HepG2 (cell line): Measurements from ENCODE around the gene CXCL6. TPM values are rescaled to one million over a fixed set of nuclear protein-coding genes. Genes with fewer than 3 reads are reported as not detected.

Experiments used
- ATAC-seq: fragments of 200-7000 bp; cut with Tn5 transposase; 3 replicates; pipeline ENCODE4 v1.9.1; 2020; ENCODE audit warnings: mild to moderate bottlenecking, moderate library complexity
- BruUV-seq: library from RNA; stranded (reverse); fragments of 400-500 nt; replicated peaks from 2 replicates; lab custom pipeline; 2021; lab: Mats Ljungman, UMichigan
- CTCF ChIA-PET: fragments of 300-600 bp; formaldehyde crosslinking; extraction: SDS; loops from one replicate; lab custom pipeline; 2021; ENCODE audit warnings: low total read pairs, inconsistent platforms, low intra/inter-chr PET ratio; lab: Yijun Ruan, JAX
- POLR2A ChIA-PET: fragments of 350-600 bp; sonication (Branson Sonifier 250); formaldehyde crosslinking; loops from one replicate; lab custom pipeline; 2020; ENCODE audit warnings: antibody characterized with exemption, inconsistent platforms; lab: Yijun Ruan, JAX
- DNase-seq: peaks from one replicate; pipeline ENCODE4 v3.0.0-alpha.2; 2015; ENCODE audit warnings: low spot score
- FAIRE-seq: peaks from 3 replicates; lab custom pipeline; 2011; peaks lifted over from hg19 to GRCh38; lab: Jason Lieb, UNC
- H2AFZ ChIP-seq: one replicate; pipeline ENCODE4 v1.6.1; 2011; ENCODE audit warnings: low read length, inconsistent platforms
- H3K27ac ChIP-seq: fragments of 300-600 bp; 3 replicates; pipeline ENCODE4 v1.8.0; 2011; ENCODE audit warnings: mixed run types, mild to moderate bottlenecking, mixed read lengths, low read length, inconsistent platforms; ENCODE audit not compliant: insufficient read depth; ENCODE audit errors: extremely low read length
- H3K27me3 ChIP-seq, 2 experiments: fragments of 200-600 bp in 1 of 2; 2 replicates in 1 of 2; 3 replicates in 1 of 2; pipeline versions ENCODE4 v1.6.0 to v1.8.0; 2011; ENCODE audit warnings: low read length in 2 of 2, mild to moderate bottlenecking in 2 of 2, moderate library complexity in 2 of 2, inconsistent platforms in 1 of 2; ENCODE audit not compliant: insufficient read depth in 2 of 2, control insufficient read depth in 1 of 2
- H3K36me3 ChIP-seq, 2 experiments: fragments of 200-600 bp in 1 of 2; replicated peaks in 1 of 2; 2 replicates in 1 of 2; 3 replicates in 1 of 2; pipeline versions ENCODE4 v1.5.1 to v1.8.0; 2011; ENCODE audit warnings: low read length in 2 of 2, inconsistent platforms in 1 of 2; ENCODE audit not compliant: insufficient read depth in 2 of 2, control insufficient read depth in 1 of 2
- H3K4me1 ChIP-seq: 2 replicates; pipeline ENCODE4 v1.5.1; 2012; ENCODE audit warnings: low read length, inconsistent platforms; ENCODE audit not compliant: insufficient read depth
- H3K4me2 ChIP-seq: 2 replicates; pipeline ENCODE4 v1.6.0; 2011; ENCODE audit warnings: low read depth, low read length, inconsistent platforms
- H3K4me3 ChIP-seq, 3 experiments: fragments of 200-600 bp in 1 of 3; sonication (generic), shearing (Covaris generic) in 1 of 3; replicated peaks in 1 of 3; 2 replicates each; pipeline ENCODE4 v1.5.1; 2011 to 2016; ENCODE audit warnings: low read length in 3 of 3, inconsistent platforms in 2 of 3, low read depth in 2 of 3, mild to moderate bottlenecking in 2 of 3, control low read depth in 1 of 3, mixed read lengths in 1 of 3; ENCODE audit not compliant: insufficient read depth in 1 of 3
- H3K79me2 ChIP-seq: one replicate; pipeline ENCODE4 v1.6.1; 2011; ENCODE audit warnings: low read length, inconsistent platforms; ENCODE audit not compliant: insufficient read depth
- H3K9ac ChIP-seq: 2 replicates; pipeline ENCODE4 v1.6.0; 2011; ENCODE audit warnings: mild to moderate bottlenecking, low read depth, low read length, inconsistent platforms; ENCODE audit not compliant: insufficient read depth
- H3K9me3 ChIP-seq: 2 replicates; pipeline ENCODE4 v1.5.1; 2012; ENCODE audit warnings: mild to moderate bottlenecking, low read length
- H4K20me1 ChIP-seq: 2 replicates; pipeline ENCODE4 v1.6.0; 2011; ENCODE audit warnings: inconsistent platforms, mild to moderate bottlenecking, low read length, moderate library complexity; ENCODE audit not compliant: insufficient read depth
- CREB1 ChIP-seq, 2 experiments: fragments of 450-650 bp in 1 of 2; IDR thresholded peaks; 2 replicates each; pipeline ENCODE4 v1.6.1; 2016 to 2017; ENCODE audit warnings: control low read depth in 1 of 2, mild to moderate bottlenecking in 1 of 2, missing compliant biosample characterization in 1 of 2, missing genetic modification characterization in 1 of 2
- HIVEP1 ChIP-seq: sonication (generic); formaldehyde crosslinking; IDR thresholded peaks from 2 replicates; pipeline ENCODE4 v1.4.0; 2020; ENCODE audit warnings: mild to moderate bottlenecking, missing genetic modification reagents
- HMGXB4 ChIP-seq, 2 experiments: sonication (generic) in 1 of 2; formaldehyde crosslinking in 1 of 2; IDR thresholded peaks; 2 replicates each; pipeline versions ENCODE4 v1.4.0 to v1.6.1; 2018 to 2020; ENCODE audit warnings: missing genetic modification reagents in 2 of 2, borderline replicate concordance in 1 of 2, low read depth in 1 of 2, mild to moderate bottlenecking in 1 of 2, missing biosample characterization in 1 of 2
- HNF1A ChIP-seq, 2 experiments: sonication (generic) in 1 of 2; formaldehyde crosslinking in 1 of 2; IDR thresholded peaks; 2 replicates each; pipeline versions ENCODE4 v1.4.0 to v1.6.1; 2016 to 2020; ENCODE audit warnings: borderline replicate concordance in 1 of 2, low read depth in 1 of 2, mild to moderate bottlenecking in 1 of 2, missing genetic modification reagents in 1 of 2
- IKZF1 ChIP-seq: fragments of 450-650 bp; IDR thresholded peaks from 2 replicates; pipeline ENCODE4 v1.7.1; 2016
- MATR3 ChIP-seq: sonication (generic); formaldehyde crosslinking; IDR thresholded peaks from 2 replicates; pipeline ENCODE4 v1.4.0; 2020; ENCODE audit warnings: missing genetic modification reagents
- NONO ChIP-seq, 2 experiments: fragments of 450-650 bp in 1 of 2; sonication (generic) in 1 of 2; formaldehyde crosslinking in 1 of 2; IDR thresholded peaks in 1 of 2; conservative IDR thresholded peaks in 1 of 2; 2 replicates each; pipeline versions ENCODE4 v1.6.1 to v1.8.0; 2017 to 2022; ENCODE audit warnings: mild to moderate bottlenecking in 1 of 2, missing genetic modification reagents in 1 of 2, moderate library complexity in 1 of 2
- PRDM15 ChIP-seq: sonication (generic); formaldehyde crosslinking; IDR thresholded peaks from 2 replicates; pipeline ENCODE4 v1.4.0; 2020; ENCODE audit warnings: missing genetic modification reagents
- REXO4 ChIP-seq: sonication (generic); formaldehyde crosslinking; IDR thresholded peaks from 2 replicates; pipeline ENCODE4 v1.8.0; 2022; ENCODE audit warnings: missing genetic modification reagents, mild to moderate bottlenecking, borderline replicate concordance
- ZBTB3 ChIP-seq: sonication (generic); formaldehyde crosslinking; IDR thresholded peaks from 2 replicates; pipeline ENCODE4 v1.4.0; 2020; ENCODE audit warnings: low read depth, mild to moderate bottlenecking, moderate library complexity, missing genetic modification reagents, borderline replicate concordance
- ZBTB43 ChIP-seq: sonication (generic); formaldehyde crosslinking; conservative IDR thresholded peaks from 2 replicates; pipeline ENCODE4 v1.4.0; 2020; ENCODE audit warnings: missing genetic modification reagents
- ZBTB7B ChIP-seq: sonication (generic); formaldehyde crosslinking; IDR thresholded peaks from 2 replicates; pipeline ENCODE4 v1.4.0; 2020; ENCODE audit warnings: missing genetic modification reagents
- ZNF746 ChIP-seq: sonication (generic); formaldehyde crosslinking; IDR thresholded peaks from 2 replicates; pipeline ENCODE4 v1.8.0; 2022; ENCODE audit warnings: mild to moderate bottlenecking, missing genetic modification reagents
- in situ Hi-C: cut with HindIII; loops from 2 replicates; pipeline ENCODE4 v1.10.0; 2017; ENCODE audit warnings: low pct_unique_long_range_greater_than_20kb; ENCODE audit not compliant: extremely low pct_ligation_motif_present
- intact Hi-C: fragments of 100-400 bp; cut with micrococcal nuclease; formaldehyde crosslinking; loops from one replicate; pipeline ENCODE4 v1.10.0; 2022; ENCODE audit not compliant: unreplicated experiment
- polyA plus RNA-seq, 8 experiments: library from polyadenylated mRNA; depleted of rRNA in 3 of 8; stranded (reverse) in 7 of 8; unstranded in 1 of 8; fragments of >200 nt; fragmentation: Illumina TruSeq in 4 of 8; extraction: Trizol in 4 of 8; gene quantifications; 2 replicates each; pipeline versions ENCODE4 v1.2.1 to v1.2.3, GENCODE V29; 2011 to 2016; ENCODE audit warnings: low read depth in 4 of 8, missing spikeins in 1 of 8, mixed read lengths in 1 of 8; ENCODE audit not compliant: insufficient read depth in 1 of 8
- total RNA-seq, 5 experiments: library from RNA; depleted of rRNA; stranded (reverse); fragments of >200 nt; fragmentation: Illumina TruSeq; extraction: Trizol; gene quantifications; 2 replicates each; pipeline ENCODE4 v1.2.3, GENCODE V29; 2016; ENCODE audit warnings: low read depth in 1 of 5

The CXCL6 gene
- total and polyA plus RNA-seq, 2 of the 13 experiments (the other 11 are each of a cell fraction or from before 2014, with no cell fraction given): not detected

GRCh38 chr4:73798842-73799241, 37.6 kb upstream of the CXCL6 start:
- POLR2A ChIA-PET: no interaction called here
- intact Hi-C loops: no loop called here
- Histone ChIP-seq H3K9ac (no peak overlapping the region), H3K27ac (no peak overlapping the region), H3K4me2 (no peak overlapping the region), H2AFZ (no peak overlapping the region), H3K27me3 (no peaks in the 10 kb centered on the region), H4K20me1 (no peaks in the 10 kb centered on the region), H3K36me3 (no peaks in the 10 kb centered on the region), H3K79me2 (no peaks in the 10 kb centered on the region), H3K9me3 (no peaks in the 10 kb centered on the region), H3K4me1 (no peaks in the 10 kb centered on the region), H3K4me3 (no peak overlapping the region)
- no peak for DNase-seq
- no TSS peak for BruUV-seq
- no peak for FAIRE-seq
- in situ Hi-C loops: no loop called here
- CTCF ChIA-PET: no interaction called here
- ATAC-seq: no peak
- TF ChIP-seq CREB1 (IDR thresholded peaks at IDR 0.05) (no peak), CREB1 (CRISPR knock-in tag; IDR thresholded peaks at IDR 0.05) (no peak), HNF1A (IDR thresholded peaks at IDR 0.05; ENCODE audit: low read depth) (no peak), HNF1A (CRISPR knock-in tag; IDR thresholded peaks at IDR 0.05; ENCODE audit: borderline replicate concordance) (no peak), PRDM15 (CRISPR knock-in tag) (no peak), NONO (IDR thresholded peaks at IDR 0.05) (no peak), NONO (CRISPR knock-in tag; conservative IDR thresholded peaks at IDR 0.05) (no peak), ZBTB43 (CRISPR knock-in tag) (no peak), ZNF746 (no peak), IKZF1 (no peak), ZBTB3 (CRISPR knock-in tag) (no peak), HIVEP1 (CRISPR knock-in tag) (no peak), REXO4 (CRISPR knock-in tag) (no peak), MATR3 (CRISPR knock-in tag) (no peak), HMGXB4 (CRISPR knock-in tag; IDR thresholded peaks at IDR 0.05; ENCODE audit: borderline replicate concordance in 1 of 2, low read depth in 1 of 2) (no peak), ZBTB7B (CRISPR knock-in tag) (no peak)
